ENCODE data around the gene C20orf204.

The C20orf204 gene

DNA sequence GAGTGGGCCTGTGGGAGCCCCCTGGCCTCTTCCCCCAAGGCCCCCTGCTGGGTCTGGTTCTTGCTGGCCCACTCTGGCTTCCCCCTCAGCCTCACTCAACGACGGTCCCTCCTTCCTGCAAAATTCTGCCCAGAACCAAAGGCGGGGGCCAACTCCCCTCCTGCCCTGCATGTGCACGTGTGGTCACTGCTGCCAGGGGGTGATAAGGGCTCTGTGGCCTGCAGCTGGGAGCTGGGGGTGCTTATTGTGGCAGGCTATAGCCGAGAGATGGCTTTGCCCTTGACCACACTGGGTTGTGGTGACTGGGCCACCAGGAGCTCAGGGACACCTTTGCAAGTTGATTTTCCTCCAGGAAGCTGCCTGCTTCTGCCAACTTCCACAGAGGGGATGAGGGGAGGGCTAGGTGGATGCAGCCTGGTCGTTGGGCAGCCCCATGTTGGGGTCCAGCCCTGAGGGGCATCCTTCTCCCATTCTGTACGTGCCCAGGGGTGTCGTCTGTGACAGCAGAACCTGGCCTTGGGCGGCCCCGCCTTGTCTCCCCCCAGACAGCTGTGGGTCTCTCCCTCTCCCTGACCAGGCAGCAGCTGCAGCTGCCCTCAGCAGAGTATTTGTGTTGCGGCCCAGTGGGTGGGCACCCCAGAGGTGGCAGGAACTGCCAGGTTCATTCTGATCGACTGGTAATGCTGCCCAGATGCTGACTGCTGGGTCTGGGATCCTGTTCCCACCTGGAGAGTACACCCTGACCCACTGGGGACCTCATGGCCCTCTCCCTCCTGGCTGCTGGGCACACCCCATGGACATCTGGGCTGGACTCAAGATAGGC, 32.6 kb downstream of the C20orf204 start:
- H3K9me3 Mint-ChIP-seq, result no peaks in the 10 kb centered on the region
- H3K4me3 Mint-ChIP-seq, result no peak overlapping the region
- peaks cover 10% of the 10 kb centered on the region for H3K36me3 Mint-ChIP-seq (ENCODE audit: insufficient read depth)
- ATAC-seq (replicated peaks; ENCODE audit: extremely low read depth, poor library complexity, severe bottlenecking) (no peak), DNase-seq (ENCODE audit: low spot score in 2 of 2) (no peak)
- H3K27me3 Mint-ChIP-seq, result no peaks in the 10 kb centered on the region
- H3K27ac Mint-ChIP-seq (ENCODE audit: low read depth), result no peak overlapping the region
- H3K4me1 Mint-ChIP-seq, result peaks cover 31% of the 10 kb centered on the region

DNA sequence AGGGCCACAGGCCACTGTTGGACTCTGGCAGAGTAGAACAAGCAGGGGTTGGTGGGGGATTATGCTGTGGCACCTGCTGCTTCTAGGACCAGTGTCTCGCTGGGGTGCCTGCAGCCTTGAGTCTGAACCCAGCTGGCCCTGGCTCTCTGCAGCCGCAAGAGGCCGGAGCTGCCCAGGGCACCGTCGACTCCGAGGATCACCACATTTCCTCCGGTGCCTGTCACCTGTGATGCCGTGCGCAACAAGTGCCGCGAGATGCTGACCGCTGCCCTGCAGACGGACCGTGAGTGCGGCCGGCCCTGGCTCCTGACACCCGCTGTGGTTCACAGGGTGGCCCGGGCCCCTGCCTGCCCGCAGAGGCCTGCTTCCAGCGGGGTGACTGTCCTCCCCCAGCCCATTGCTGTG, 33.2 kb downstream of the C20orf204 start:
- Mint-ChIP-seq H3K9me3 (no peaks in the 10 kb centered on the region), H3K27me3 (no peaks in the 10 kb centered on the region), H3K4me3 (no peak overlapping the region), H3K4me1 (peaks cover 25% of the 10 kb centered on the region), H3K36me3 (ENCODE audit: insufficient read depth) (peaks cover 11% of the 10 kb centered on the region), H3K27ac (ENCODE audit: low read depth) (no peak overlapping the region)
- no peak for ATAC-seq (replicated peaks; ENCODE audit: extremely low read depth, poor library complexity, severe bottlenecking)
- no peak for DNase-seq (ENCODE audit: low spot score in 2 of 2)

DNA sequence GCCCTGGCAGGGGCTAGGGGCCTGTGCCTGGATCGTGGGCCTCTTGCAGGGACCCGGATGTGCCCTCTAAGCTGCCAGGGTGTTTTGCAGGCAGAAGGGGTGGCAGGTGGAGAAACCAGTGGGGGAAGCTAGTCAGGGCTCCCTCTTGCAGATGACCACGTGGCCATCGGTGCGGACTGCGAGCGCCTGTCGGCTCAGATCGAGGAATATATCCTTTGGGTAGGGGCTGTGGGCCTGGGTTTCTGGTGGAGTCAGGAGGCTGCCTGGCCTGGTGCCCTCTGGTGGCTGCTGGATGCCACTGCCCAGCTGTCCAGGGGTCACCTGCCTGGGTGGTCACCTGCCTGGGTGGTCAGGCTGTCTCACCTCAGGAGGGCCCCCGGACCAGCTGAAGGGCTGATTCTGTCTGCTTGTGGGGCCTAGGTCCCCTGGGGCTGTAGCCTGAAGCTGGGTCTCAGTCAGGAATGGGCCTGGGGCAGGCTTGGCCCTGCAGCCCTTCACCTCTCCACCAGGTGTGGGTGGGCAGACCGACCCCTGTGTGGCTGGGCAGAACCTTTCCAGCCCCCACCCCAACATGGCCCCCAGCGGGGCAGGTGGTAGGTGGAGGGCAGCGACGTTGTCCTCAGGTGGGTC, 33.7 kb downstream of the C20orf204 start:
- DNase-seq (ENCODE audit: low spot score in 2 of 2) (no peak), ATAC-seq (replicated peaks; ENCODE audit: extremely low read depth, poor library complexity, severe bottlenecking) (no peak)
- H3K27ac Mint-ChIP-seq (ENCODE audit: low read depth), result no peak overlapping the region
- peaks cover 14% of the 10 kb centered on the region for H3K36me3 Mint-ChIP-seq (ENCODE audit: insufficient read depth)
- H3K9me3 Mint-ChIP-seq, result no peaks in the 10 kb centered on the region
- H3K4me3 Mint-ChIP-seq, result no peak overlapping the region
- H3K27me3 Mint-ChIP-seq, result no peaks in the 10 kb centered on the region
- peaks cover 25% of the 10 kb centered on the region for H3K4me1 Mint-ChIP-seq

DNA sequence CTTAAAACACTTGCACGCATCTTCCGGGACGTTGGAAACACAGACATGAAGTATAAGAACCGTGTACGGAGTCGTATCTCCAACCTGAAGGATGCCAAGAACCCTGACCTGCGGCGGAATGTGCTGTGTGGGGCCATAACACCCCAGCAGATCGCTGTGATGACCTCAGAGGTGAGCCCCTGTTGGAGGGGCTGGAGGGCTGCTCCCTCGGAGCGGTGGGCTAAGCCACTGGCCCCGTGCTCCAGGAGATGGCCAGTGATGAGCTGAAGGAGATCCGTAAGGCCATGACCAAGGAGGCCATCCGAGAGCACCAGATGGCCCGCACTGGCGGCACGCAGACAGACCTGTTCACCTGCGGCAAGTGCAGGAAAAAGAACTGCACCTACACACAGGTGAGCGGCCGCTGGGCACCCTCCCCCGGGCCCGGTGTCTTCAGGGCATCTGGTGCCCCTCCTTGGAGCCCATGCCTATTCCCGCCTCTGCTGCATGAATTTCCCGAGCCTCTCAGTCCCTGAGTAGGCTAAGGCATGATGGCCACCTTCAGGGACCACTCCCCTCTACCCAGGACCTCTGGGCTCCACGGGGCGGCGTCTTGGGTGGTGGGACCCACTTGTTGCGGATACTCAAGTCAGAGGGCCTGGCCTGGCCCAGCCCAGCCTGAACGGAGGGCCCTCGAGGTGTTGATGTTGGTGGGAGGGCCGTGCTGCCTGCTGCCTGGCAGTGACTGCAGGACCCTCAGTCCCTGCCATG, 34.4 kb downstream of the C20orf204 start:
- Mint-ChIP-seq H3K27ac (ENCODE audit: low read depth) (no peak overlapping the region), H3K4me1 (peaks cover 19% of the 10 kb centered on the region)

DNA sequence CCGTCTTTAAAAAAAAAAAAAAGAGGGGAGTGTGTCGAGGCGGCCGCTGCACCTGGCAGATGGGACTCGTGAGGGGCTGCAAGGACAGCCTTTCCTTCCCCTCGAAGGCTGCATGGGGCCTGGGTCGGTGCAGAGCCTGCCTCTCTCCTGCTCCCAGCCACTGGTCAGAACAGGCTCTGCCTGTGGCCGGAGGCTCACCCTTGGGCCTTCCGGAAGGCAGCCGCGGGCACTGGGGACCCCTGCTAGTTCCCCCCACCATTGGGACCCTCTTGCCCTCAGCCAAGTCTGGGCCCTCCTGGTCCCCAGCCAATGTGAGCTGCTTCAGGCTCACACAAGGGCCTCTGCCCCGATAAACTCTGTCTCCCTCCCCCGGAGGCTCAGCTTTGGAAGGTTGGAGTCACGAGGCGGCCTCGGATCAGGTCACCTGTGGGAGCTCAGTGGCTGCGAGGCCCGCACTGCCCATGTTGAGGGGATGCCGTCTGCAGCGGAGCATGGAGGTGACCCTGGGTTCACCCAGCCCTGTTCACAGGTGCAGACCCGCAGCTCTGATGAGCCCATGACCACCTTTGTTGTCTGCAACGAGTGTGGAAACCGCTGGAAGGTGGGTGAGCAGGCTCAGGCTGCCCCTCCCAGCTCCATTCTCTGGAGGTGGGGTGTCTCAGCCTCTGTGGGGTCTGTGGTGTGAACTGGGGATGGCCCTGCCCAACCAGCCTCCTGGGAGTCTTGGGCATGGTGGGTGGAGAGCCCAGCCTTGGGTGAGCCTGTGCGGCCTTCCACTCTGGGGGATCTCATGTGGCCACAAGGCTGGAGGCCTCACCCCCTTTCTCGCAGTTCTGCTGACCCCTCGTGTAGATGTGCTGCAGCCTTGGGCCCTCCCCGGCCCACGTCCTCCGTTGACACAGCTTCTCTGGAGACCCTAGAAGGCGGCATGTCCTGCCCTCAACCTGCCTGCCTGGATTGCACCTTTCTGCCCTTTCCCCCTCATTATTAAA, 35.7 kb downstream of the C20orf204 start:
- Mint-ChIP-seq H3K27me3 (no peaks in the 10 kb centered on the region), H3K9me3 (no peaks in the 10 kb centered on the region), H3K36me3 (ENCODE audit: insufficient read depth) (peaks cover 12% of the 10 kb centered on the region), H3K4me1 (peaks cover 14% of the 10 kb centered on the region), H3K4me3 (no peak overlapping the region), H3K27ac (ENCODE audit: low read depth) (peak overlapping the region; percentile 25)
- DNase-seq (ENCODE audit: low spot score in 2 of 2) (no peak), ATAC-seq (replicated peaks; ENCODE audit: extremely low read depth, poor library complexity, severe bottlenecking) (no peak)

More for the DNA sequence above, 34.4 kb downstream of the C20orf204 start:
- H3K27me3 Mint-ChIP-seq, result no peaks in the 10 kb centered on the region
- H3K36me3 Mint-ChIP-seq (ENCODE audit: insufficient read depth), result peaks cover 14% of the 10 kb centered on the region
- no peak for DNase-seq (ENCODE audit: low spot score in 2 of 2)
- ATAC-seq (replicated peaks; ENCODE audit: extremely low read depth, poor library complexity, severe bottlenecking), result no peak
- no peaks in the 10 kb centered on the region for H3K9me3 Mint-ChIP-seq
- no peak overlapping the region for H3K4me3 Mint-ChIP-seq

DNA sequence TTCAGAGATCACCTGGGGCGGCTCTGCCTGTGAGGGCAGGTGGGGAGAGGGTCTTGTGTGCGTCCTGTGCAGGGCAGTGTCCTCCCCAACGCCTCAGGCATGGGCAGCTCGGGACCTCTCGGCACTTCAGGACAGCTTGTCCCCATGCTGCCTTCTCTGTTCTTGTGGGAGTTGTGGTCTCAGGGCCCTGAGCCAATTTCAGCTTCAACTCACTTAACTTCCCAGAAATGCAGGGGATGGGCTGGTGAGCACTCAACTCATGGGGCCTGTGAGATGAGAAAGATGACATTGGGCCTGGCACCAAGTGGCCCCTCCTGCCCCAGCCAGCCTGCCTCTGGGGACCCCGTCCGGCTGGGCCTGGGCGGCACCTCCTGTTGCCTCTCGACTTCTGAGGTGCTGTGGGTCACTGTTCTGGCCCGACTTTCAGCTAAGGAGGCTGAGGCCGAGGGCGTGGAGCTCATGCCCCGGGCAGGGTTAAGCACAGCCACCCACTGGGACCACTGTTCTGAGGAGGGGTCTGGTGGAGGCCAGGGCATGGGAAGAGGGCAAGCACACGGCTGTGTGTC, 36.6 kb downstream of the C20orf204 start:
- Mint-ChIP-seq H3K4me1 (peaks cover 14% of the 10 kb centered on the region), H3K4me3 (no peak overlapping the region), H3K27ac (ENCODE audit: low read depth) (peak overlapping the region; percentile 25), H3K9me3 (no peaks in the 10 kb centered on the region), H3K36me3 (ENCODE audit: insufficient read depth) (peaks cover 15% of the 10 kb centered on the region), H3K27me3 (no peaks in the 10 kb centered on the region)
- ATAC-seq (replicated peaks; ENCODE audit: extremely low read depth, poor library complexity, severe bottlenecking) (no peak), DNase-seq (ENCODE audit: low spot score in 2 of 2) (no peak)

DNA sequence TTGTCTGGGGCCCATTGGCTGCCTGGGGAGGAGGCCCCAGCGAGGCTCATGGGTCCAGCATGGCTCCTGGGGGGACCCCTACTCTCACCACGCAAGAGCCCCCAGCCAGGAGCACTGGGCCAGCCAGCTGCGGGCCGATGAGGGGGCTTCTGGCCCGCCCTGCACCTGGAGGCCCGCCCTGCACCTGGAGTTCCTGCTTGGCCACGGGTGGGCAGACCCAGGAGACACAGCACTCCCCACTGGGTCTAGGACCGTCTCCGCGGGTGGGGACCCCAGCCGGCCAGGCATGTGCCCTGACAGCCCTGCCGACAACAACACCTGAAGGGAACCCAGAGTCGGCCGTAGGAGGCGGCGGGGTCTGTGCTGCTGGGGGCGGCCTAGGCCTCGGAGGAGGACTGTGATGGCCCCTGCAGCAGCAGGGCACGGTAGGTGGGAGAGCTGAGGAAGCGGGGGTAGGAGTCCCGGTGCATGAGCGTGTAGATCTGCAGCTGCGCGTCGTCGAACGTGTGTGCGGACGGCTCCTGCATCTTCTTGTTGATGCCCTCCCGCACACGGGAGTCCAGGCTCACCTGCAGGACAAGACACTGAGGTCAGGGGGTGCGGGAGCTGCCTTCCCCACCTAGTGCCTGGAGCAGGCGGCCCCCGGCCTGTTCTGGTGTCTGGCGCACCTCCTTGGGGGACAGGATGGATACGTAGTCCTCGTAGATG, 37.6 kb downstream of the C20orf204 start:
- no peak overlapping the region for H3K27ac Mint-ChIP-seq (ENCODE audit: low read depth)
- H3K36me3 Mint-ChIP-seq (ENCODE audit: insufficient read depth), result peaks cover 15% of the 10 kb centered on the region
- H3K4me1 Mint-ChIP-seq, result peaks cover 19% of the 10 kb centered on the region

DNA sequence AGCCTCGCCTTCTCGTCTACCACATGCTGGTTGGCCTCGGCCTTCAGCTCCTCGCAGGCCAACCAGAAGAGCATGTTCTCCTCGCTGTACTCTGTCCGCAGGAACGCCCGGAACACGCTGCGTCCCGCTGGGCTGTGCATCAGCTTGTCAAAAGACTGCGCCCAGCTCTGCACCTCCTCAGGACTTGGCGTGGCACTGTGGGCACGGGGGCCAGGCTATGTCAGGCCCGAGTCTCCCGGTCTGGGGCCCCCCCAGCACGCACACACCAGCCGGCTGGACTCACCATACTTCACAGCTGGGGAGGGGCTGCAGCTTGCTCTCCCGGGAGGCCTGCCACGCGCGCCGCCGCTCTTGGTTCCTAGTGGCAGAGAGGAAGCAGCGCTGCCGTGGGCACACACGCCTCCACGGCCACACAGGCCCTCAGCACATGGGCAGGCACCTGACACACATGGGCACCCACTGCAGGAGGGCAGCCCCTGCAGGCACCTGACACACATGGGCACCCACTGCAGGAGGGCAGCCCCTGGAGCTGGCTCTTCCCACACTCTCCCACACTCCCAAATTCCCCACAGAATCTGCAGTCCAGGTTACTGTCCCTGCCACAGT, 38.3 kb downstream of the C20orf204 start:
- Mint-ChIP-seq H3K36me3 (ENCODE audit: insufficient read depth) (peaks cover 11% of the 10 kb centered on the region), H3K27ac (ENCODE audit: low read depth) (no peak overlapping the region), H3K4me1 (peaks cover 24% of the 10 kb centered on the region), H3K4me3 (no peak overlapping the region), H3K9me3 (no peaks in the 10 kb centered on the region), H3K27me3 (no peaks in the 10 kb centered on the region)
- no peak for DNase-seq (ENCODE audit: low spot score in 2 of 2)
- ATAC-seq (replicated peaks; ENCODE audit: extremely low read depth, poor library complexity, severe bottlenecking), result no peak

More for the DNA sequence above, 37.6 kb downstream of the C20orf204 start:
- no peaks in the 10 kb centered on the region for H3K27me3 Mint-ChIP-seq
- no peak overlapping the region for H3K4me3 Mint-ChIP-seq
- no peaks in the 10 kb centered on the region for H3K9me3 Mint-ChIP-seq
- DNase-seq (ENCODE audit: low spot score in 2 of 2) (no peak), ATAC-seq (replicated peaks; ENCODE audit: extremely low read depth, poor library complexity, severe bottlenecking) (no peak)

DNA sequence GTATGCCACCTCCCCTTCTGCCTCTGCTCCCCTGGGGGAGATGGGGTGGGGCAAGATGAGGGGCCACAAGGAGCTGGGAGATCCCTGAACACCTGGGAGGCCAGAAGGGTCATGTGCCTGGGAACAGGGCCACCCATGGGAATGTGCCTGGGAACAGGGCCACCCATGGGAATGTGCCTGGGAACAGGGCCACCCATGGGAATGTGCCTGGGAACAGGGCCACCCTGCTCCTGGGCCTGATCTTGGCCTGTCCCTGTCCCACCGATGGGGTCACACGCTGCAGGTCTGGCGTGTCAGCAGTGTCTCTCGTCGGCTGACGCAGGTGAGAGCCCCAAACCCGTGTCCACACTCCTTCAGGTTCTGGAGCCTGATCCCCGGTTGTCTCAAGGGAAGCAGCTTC, 39.0 kb downstream of the C20orf204 start:
- ATAC-seq (replicated peaks; ENCODE audit: extremely low read depth, poor library complexity, severe bottlenecking) (no peak), DNase-seq (ENCODE audit: low spot score in 2 of 2) (no peak)
- H3K9me3 Mint-ChIP-seq, result no peaks in the 10 kb centered on the region
- H3K4me3 Mint-ChIP-seq, result no peak overlapping the region
- peaks cover 12% of the 10 kb centered on the region for H3K36me3 Mint-ChIP-seq (ENCODE audit: insufficient read depth)
- no peaks in the 10 kb centered on the region for H3K27me3 Mint-ChIP-seq
- H3K4me1 Mint-ChIP-seq, result peaks cover 24% of the 10 kb centered on the region
- H3K27ac Mint-ChIP-seq (ENCODE audit: low read depth), result peak overlapping the region; percentile 71

DNA sequence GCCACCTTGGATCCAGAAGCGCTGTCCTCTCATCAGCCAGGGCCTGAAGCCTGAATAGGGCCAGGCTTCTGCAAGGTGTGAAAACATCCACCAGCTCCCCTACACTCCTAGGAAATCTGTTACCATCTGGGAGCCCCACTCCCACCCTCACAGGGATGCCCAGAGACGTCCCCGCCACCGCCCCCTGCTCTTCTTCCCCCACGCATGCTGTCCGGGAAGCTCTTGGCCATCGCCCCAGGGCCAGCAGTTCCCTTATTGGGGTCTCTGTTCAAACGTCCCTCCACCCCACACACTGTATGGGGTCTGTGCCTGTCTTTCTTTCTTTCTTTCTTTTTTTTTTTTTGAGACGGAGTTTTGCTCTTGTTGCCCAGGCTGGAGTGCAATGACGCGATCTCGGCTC, 39.6 kb downstream of the C20orf204 start:
- Mint-ChIP-seq H3K4me1 (peaks cover 29% of the 10 kb centered on the region), H3K4me3 (peak overlapping the region; percentile 93), H3K27me3 (no peaks in the 10 kb centered on the region), H3K36me3 (ENCODE audit: insufficient read depth) (peaks cover 13% of the 10 kb centered on the region), H3K27ac (ENCODE audit: low read depth) (peak overlapping the region; percentile 71), H3K9me3 (no peaks in the 10 kb centered on the region)
- ATAC-seq (replicated peaks; ENCODE audit: extremely low read depth, poor library complexity, severe bottlenecking) (no peak), DNase-seq (ENCODE audit: low spot score in 2 of 2) (no peak)

Measured in central memory CD8-positive, alpha-beta T cell (primary cell).